ENCODE measurements around the gene CADPS2.

GRCh38 chr7:122438492-122438891 lies 447.8 kb downstream of the CADPS2 start:
- TF ChIP-seq CTCF (IDR thresholded peaks at IDR 0.05) (no peak), POLR2A (IDR thresholded peaks at IDR 0.05) (no peak)
